Ectodermal cell (in vitro differentiated cells): Measurements from ENCODE around the gene MINK1.
"Not testable (repeated sequence)": the region's sequence is repeated elsewhere in the genome, so short reads cannot be mapped to it uniquely, and the experiment has no call there.

ENCODE experiments used
- H3K27ac ChIP-seq: 2 replicates; pipeline ENCODE4 v1.7.0; 2013; ENCODE audit warnings: mild to moderate bottlenecking, low read depth, low read length; ENCODE audit not compliant: insufficient read depth, poor library complexity, severe bottlenecking
- H3K27me3 ChIP-seq: 2 replicates; pipeline ENCODE4 v1.7.0; 2013; ENCODE audit warnings: mild to moderate bottlenecking, low read length; ENCODE audit not compliant: insufficient read depth, control insufficient read depth, poor library complexity, severe bottlenecking
- H3K36me3 ChIP-seq: one replicate; pipeline ENCODE4 v1.7.0; 2013; ENCODE audit warnings: low read length; ENCODE audit not compliant: control insufficient read depth, insufficient read depth
- H3K4me1 ChIP-seq: one replicate; pipeline ENCODE4 v1.7.0; 2013; ENCODE audit warnings: low read length; ENCODE audit not compliant: control insufficient read depth, insufficient read depth
- H3K4me3 ChIP-seq: 2 replicates; pipeline ENCODE4 v1.7.0; 2013; ENCODE audit warnings: low read depth, low read length, control low read depth; ENCODE audit not compliant: insufficient read depth
- H3K9me3 ChIP-seq: 2 replicates; pipeline ENCODE4 v1.7.0; 2013; ENCODE audit warnings: mild to moderate bottlenecking, low read length, moderate library complexity; ENCODE audit not compliant: control insufficient read depth
- whole genome bisulfite sequencing, 2 experiments: methylation state at CpG; one replicate each; pipeline ENCODE4 v1.1.7; 2013; ENCODE audit warnings: missing lambda C conversion rate in 2 of 2; 5-methylcytosine and 5-hydroxymethylcytosine counted together

The MINK1 gene

DNA sequence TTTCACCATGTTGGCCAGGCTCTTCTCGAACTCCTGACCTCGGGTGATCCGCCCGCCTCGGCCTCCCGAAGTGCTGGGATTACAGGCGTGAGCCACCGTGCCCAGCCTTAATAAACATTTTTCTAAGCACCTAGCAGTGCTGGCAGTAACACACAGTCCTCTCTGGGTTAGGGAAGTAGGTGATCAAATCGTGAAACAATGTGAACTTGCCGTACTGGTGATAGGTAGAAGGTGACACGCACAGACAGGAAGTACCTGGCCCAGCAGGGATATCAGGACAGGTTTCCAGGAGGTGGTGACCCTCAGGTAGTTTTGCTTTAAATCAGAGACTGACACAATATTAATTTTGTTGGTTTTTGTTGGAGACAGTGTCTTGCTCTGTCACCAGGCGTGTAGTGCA lies 21.7 kb upstream of the MINK1 start:
- Histone ChIP-seq H3K4me3 (no peak overlapping the region), H3K9me3 (no peaks in the 10 kb centered on the region), H3K4me1 (peaks cover 5% of the 10 kb centered on the region), H3K36me3 (no peaks in the 10 kb centered on the region), H3K27me3 (no peaks in the 10 kb centered on the region), H3K27ac (no peak overlapping the region)
- WGBS, 2 experiments: 93 to 95% methylated on average over 12 of the region's 12 CpGs

GRCh38 chr17:4812690-4813089 lies 20.4 kb upstream of the MINK1 start:
- no peaks in the 10 kb centered on the region for H3K36me3 ChIP-seq
- WGBS, 2 experiments: 94 to 95% methylated on average over 7 of the region's 7 CpGs

GRCh38 chr17:4815043-4815675 lies 18.0 kb upstream of the MINK1 start:
- no peaks in the 10 kb centered on the region for H3K4me1 ChIP-seq
- 86 to 90% methylated on average over 7 of the region's 7 CpGs for WGBS, 2 experiments
- no peaks in the 10 kb centered on the region for H3K27me3 ChIP-seq
- H3K36me3 ChIP-seq: peaks cover 6% of the 10 kb centered on the region
- H3K4me3 ChIP-seq: no peak overlapping the region
- H3K27ac ChIP-seq: no peak overlapping the region
- no peaks in the 10 kb centered on the region for H3K9me3 ChIP-seq

More at GRCh38 chr17:4812690-4813089, 20.4 kb upstream of the MINK1 start:
- Histone ChIP-seq H3K4me3 (no peak overlapping the region), H3K9me3 (no peaks in the 10 kb centered on the region), H3K4me1 (peaks cover 5% of the 10 kb centered on the region), H3K27ac (no peak overlapping the region), H3K27me3 (no peaks in the 10 kb centered on the region)

- 93 to 94% methylated on average over 13 of the region's 13 CpGs for WGBS, 2 experiments
- peaks cover 6% of the 10 kb centered on the region for H3K36me3 ChIP-seq
- no peaks in the 10 kb centered on the region for H3K4me1 ChIP-seq
- H3K27ac ChIP-seq: no peak overlapping the region
- no peaks in the 10 kb centered on the region for H3K9me3 ChIP-seq
- H3K4me3 ChIP-seq: no peak overlapping the region
- H3K27me3 ChIP-seq: no peaks in the 10 kb centered on the region
Measured at GRCh38 chr17:4816826-4817225, 16.3 kb upstream of the MINK1 start.

GRCh38 chr17:4818276-4818675 lies 14.9 kb upstream of the MINK1 start:
- no peak overlapping the region for H3K4me3 ChIP-seq
- peaks cover 9% of the 10 kb centered on the region for H3K36me3 ChIP-seq
- H3K27ac ChIP-seq: no peak overlapping the region
- no peaks in the 10 kb centered on the region for H3K4me1 ChIP-seq
- H3K9me3 ChIP-seq: no peaks in the 10 kb centered on the region
- 83 to 89% methylated on average over 12 of the region's 12 CpGs for WGBS, 2 experiments
- H3K27me3 ChIP-seq: no peaks in the 10 kb centered on the region

GRCh38 chr17:4822835-4823234 lies 10.3 kb upstream of the MINK1 start:
- H3K36me3 ChIP-seq: peaks cover 9% of the 10 kb centered on the region
- 91% methylated on average over 3 of the region's 3 CpGs for WGBS, 2 experiments
- H3K9me3 ChIP-seq: no peaks in the 10 kb centered on the region
- H3K4me3 ChIP-seq: no peak overlapping the region
- no peak overlapping the region for H3K27ac ChIP-seq
- no peaks in the 10 kb centered on the region for H3K4me1 ChIP-seq
- no peaks in the 10 kb centered on the region for H3K27me3 ChIP-seq

- no peak overlapping the region for H3K4me3 ChIP-seq
- 90% methylated on average over 12 of the region's 12 CpGs for WGBS, 2 experiments
- no peak overlapping the region for H3K27ac ChIP-seq
Measured at GRCh38 chr17:4823373-4824089, 9.6 kb upstream of the MINK1 start.

DNA sequence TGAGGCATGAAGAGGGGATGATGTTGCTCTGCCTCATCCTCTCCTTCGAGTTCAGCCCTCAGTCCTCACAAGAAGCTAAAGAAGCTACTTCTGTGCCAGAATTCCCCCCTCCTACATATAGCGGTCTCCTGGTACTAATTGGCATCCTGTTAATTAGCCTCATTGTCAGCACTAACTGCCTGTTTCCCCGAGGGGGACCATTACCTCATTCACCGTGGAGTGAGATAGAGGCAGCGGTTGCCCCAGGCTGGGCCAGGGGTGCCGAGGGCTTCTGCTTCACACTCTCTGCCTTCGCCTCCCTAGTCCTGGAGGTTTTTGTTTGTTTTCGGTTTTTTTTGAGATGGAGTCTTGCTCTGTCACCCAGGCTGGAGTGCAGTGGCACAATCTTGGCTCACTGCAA lies 5.7 kb upstream of the MINK1 start:
- Histone ChIP-seq H3K4me3 (no peak overlapping the region), H3K9me3 (no peaks in the 10 kb centered on the region), H3K4me1 (no peaks in the 10 kb centered on the region), H3K36me3 (peaks cover 3% of the 10 kb centered on the region), H3K27me3 (no peaks in the 10 kb centered on the region), H3K27ac (no peak overlapping the region)
- WGBS, 2 experiments: 75 to 76% methylated on average over 8 of the region's 8 CpGs

More at GRCh38 chr17:4823373-4824089, 9.6 kb upstream of the MINK1 start:
- no peaks in the 10 kb centered on the region for H3K27me3 ChIP-seq
- no peaks in the 10 kb centered on the region for H3K4me1 ChIP-seq
- peaks cover 9% of the 10 kb centered on the region for H3K36me3 ChIP-seq
- no peaks in the 10 kb centered on the region for H3K9me3 ChIP-seq

DNA sequence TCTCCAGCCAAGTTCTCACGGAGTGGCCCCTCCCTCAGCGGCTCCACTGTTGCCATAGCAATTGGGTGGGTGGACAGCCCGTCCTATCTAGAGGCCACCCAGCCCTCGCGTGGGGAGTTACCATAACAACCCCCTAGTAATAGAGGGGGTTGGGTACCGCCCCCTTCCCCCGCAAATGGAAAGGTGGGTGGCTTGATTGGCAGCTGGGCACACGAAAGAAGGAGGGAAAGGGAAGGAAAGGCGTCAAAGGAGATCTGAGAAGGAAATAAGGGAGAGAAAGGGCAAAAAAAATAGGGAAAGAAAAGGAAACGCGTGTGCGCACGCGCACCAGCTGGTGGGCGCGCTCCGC lies 337 bp upstream of the MINK1 start:
- WGBS, 2 experiments: 0% methylated on average over 11 of the region's 17 CpGs
- H3K27ac ChIP-seq: not testable (repeated sequence)

GRCh38 chr17:4833941-4834680 lies 971 bp downstream of the MINK1 start:
- H3K4me1 ChIP-seq: peaks cover 22% of the 10 kb centered on the region
- H3K27me3 ChIP-seq: no peaks in the 10 kb centered on the region
- H3K27ac ChIP-seq: no peak overlapping the region
- H3K4me3 ChIP-seq: peak overlapping the region; percentile 74
- no peaks in the 10 kb centered on the region for H3K9me3 ChIP-seq
- H3K36me3 ChIP-seq: no peaks in the 10 kb centered on the region
- 19 to 28% methylated on average over 14 to 15 of the region's 15 CpGs for WGBS, 2 experiments

More for the DNA sequence above, 337 bp upstream of the MINK1 start:
- not testable (repeated sequence) for H3K36me3 ChIP-seq, H3K9me3 ChIP-seq, H3K27me3 ChIP-seq
- Histone ChIP-seq H3K4me1 (peaks cover 20% of the 10 kb centered on the region), H3K4me3 (peak overlapping the region; percentile 74)
